Prostate gland (tissue), 2 donors: ENCODE data around the gene CSNK2B.

Experiments used
- POLR2A ChIP-seq: fragments of 450-650 bp; IDR thresholded peaks from one replicate; pipeline ENCODE4 v1.6.1; 2016; ENCODE audit warnings: antibody characterized with exemption, mild to moderate bottlenecking
- POLR2AphosphoS5 ChIP-seq: sonication (generic); formaldehyde crosslinking; IDR thresholded peaks from one replicate; pipeline ENCODE4 v1.6.1; 2017; ENCODE audit warnings: antibody characterized with exemption
- TF ChIP-seq, protein P1 (sequence below), 4 experiments: fragments of 200-600 bp in 2 of 4; fragments of 450-650 bp in 2 of 4; sonication (generic) in 2 of 4; IDR thresholded peaks; 1 replicate in 3 of 4; 2 replicates in 1 of 4; pipeline ENCODE4 v1.5.1; 2016 to 2019; ENCODE audit warnings: antibody characterized with exemption in 4 of 4, mild to moderate bottlenecking in 2 of 4, moderate library complexity in 2 of 4

DNA sequence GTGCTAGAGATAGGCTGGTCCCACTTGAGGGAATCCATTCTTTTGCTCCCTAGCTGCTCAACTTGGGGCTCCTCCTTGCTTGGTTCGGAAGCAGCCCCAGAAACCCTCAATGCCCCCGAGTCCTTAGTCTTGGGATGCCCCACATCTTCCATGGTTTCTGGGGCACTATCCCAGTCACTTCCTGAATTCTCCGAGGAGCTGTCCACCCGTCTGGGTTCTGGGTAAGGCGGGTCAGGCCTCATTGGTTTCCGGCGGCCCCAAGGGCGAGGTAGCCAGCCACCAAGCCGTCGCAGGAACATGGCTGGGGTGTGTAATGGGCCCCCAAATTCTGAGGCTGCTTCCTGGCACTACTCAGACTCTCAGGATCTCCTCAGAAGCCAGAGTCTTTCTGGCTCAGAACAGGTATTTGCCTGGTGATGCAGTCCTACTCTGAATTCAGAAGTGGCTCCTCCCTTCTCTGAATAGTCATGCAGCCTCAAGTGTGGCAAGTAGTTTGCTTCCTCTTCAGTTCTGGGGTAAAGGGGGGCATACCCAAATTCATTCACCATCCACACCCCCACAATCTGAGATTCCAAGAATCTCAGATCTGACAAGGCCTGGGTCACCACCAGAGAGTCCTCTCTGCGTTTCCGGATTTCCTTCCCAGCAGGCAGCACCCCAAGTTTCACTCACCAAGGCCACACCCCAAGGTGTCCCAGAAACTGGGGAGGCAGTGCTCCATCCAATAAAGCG is 6.1 kb upstream of the CSNK2B start:
- TF ChIP-seq POLR2AphosphoS5 (no peak), POLR2A (no peak)
- TF ChIP-seq, protein P1, sequence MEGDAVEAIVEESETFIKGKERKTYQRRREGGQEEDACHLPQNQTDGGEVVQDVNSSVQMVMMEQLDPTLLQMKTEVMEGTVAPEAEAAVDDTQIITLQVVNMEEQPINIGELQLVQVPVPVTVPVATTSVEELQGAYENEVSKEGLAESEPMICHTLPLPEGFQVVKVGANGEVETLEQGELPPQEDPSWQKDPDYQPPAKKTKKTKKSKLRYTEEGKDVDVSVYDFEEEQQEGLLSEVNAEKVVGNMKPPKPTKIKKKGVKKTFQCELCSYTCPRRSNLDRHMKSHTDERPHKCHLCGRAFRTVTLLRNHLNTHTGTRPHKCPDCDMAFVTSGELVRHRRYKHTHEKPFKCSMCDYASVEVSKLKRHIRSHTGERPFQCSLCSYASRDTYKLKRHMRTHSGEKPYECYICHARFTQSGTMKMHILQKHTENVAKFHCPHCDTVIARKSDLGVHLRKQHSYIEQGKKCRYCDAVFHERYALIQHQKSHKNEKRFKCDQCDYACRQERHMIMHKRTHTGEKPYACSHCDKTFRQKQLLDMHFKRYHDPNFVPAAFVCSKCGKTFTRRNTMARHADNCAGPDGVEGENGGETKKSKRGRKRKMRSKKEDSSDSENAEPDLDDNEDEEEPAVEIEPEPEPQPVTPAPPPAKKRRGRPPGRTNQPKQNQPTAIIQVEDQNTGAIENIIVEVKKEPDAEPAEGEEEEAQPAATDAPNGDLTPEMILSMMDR (IDR thresholded peaks at IDR 0.05), result no peak
